ENCODE data around the gene TNIK.

Gene TNIK

DNA sequence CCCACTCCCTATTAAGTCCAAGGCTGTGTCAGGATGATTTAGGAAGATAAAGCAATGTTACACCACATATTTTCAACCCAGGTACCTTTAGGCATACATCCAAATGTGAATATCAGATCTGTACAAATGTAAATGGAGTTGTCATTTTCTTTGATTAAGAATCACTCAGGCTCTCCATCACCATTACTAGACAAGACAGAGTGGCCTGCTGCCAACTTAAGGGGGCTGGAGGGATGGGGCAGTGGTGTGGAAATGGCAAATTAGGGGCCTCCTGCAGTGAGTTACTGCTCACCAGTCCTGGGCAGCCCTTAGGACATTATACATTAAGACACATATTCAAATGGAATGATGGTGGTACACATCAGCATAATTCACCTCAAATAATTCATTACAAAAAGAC lies 211.0 kb downstream of the TNIK start:
- Histone ChIP-seq H3K9me2 (replicated peaks; ENCODE audit: low read depth, low read length) (no peaks in the 10 kb centered on the region), H3K4me2 (ENCODE audit: low read depth, low read length, poor library complexity, severe bottlenecking) (no peak overlapping the region), H3K36me3 (ENCODE audit: insufficient read depth, low read length) (no peaks in the 10 kb centered on the region), H4K20me1 (ENCODE audit: insufficient read depth, low read length, poor library complexity, severe bottlenecking) (no peaks in the 10 kb centered on the region), H3K79me2 (ENCODE audit: insufficient read depth, low read length) (peaks cover 78% of the 10 kb centered on the region), H2AFZ (ENCODE audit: low read length) (no peak overlapping the region), H3K4me3 (ENCODE audit: low read length, poor library complexity, severe bottlenecking) (no peak overlapping the region), H3F3A (ENCODE audit: low read depth) (no peaks in the 10 kb centered on the region), H3K27me3 (ENCODE audit: insufficient read depth, low read length, poor library complexity, severe bottlenecking) (no peaks in the 10 kb centered on the region), H3K9me3 (ENCODE audit: insufficient read depth, low read depth, low read length) (no peaks in the 10 kb centered on the region), H3K4me1 (ENCODE audit: insufficient read depth, low read length, poor library complexity, severe bottlenecking) (peaks cover 61% of the 10 kb centered on the region), H3K9ac (ENCODE audit: low read depth, low read length, poor library complexity, severe bottlenecking) (no peak overlapping the region)
- TF ChIP-seq EZH2phosphoT487 (IDR thresholded peaks at IDR 0.05; ENCODE audit: borderline replicate concordance) = no peak
- TF ChIP-seq CTCF (conservative IDR thresholded peaks at IDR 0.05; ENCODE audit: low read length) = no peak

DNA sequence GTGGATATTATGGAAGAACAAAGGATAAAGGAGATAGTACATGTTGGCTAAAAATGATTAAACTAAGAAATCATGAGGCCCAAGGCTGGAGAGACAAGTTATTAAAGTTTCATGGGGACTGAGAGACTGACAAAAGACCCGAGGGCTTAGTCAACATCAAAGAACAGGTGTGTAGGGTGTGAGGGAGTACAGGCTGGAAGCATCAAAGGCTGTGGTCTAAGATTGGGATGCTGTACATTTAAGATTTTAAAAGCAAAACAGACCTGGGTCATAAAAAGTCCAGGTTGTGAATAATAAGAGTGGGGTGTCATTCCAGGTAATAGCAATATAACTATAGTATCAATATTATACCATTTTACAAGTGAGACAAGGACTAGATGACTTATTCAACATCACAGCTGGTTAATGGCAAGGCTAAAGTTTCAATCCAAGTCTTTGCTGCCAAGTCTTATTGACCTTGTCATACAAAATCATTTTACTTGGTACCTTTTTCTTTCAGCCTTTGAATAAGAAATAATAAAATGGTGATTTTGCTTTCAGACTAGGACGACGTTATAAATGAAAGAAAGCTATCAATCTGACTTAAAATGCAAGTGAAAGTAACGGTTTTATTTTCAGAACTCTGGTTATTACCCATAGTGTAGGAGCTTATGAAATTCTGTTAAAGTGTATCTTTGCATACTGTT lies 211.6 kb downstream of the TNIK start:
- Histone ChIP-seq H3K9ac (ENCODE audit: low read depth, low read length, poor library complexity, severe bottlenecking) (no peak overlapping the region), H4K20me1 (ENCODE audit: insufficient read depth, low read length, poor library complexity, severe bottlenecking) (no peaks in the 10 kb centered on the region), H3K79me2 (ENCODE audit: insufficient read depth, low read length) (peaks cover 71% of the 10 kb centered on the region), H3F3A (ENCODE audit: low read depth) (no peaks in the 10 kb centered on the region), H3K4me3 (ENCODE audit: low read length, poor library complexity, severe bottlenecking) (no peak overlapping the region), H3K27me3 (ENCODE audit: insufficient read depth, low read length, poor library complexity, severe bottlenecking) (no peaks in the 10 kb centered on the region), H2AFZ (ENCODE audit: low read length) (no peak overlapping the region), H3K4me1 (ENCODE audit: insufficient read depth, low read length, poor library complexity, severe bottlenecking) (peaks cover 55% of the 10 kb centered on the region), H3K9me3 (ENCODE audit: insufficient read depth, low read depth, low read length) (no peaks in the 10 kb centered on the region), H3K4me2 (ENCODE audit: low read depth, low read length, poor library complexity, severe bottlenecking) (no peak overlapping the region), H3K9me2 (replicated peaks; ENCODE audit: low read depth, low read length) (no peaks in the 10 kb centered on the region), H3K36me3 (ENCODE audit: insufficient read depth, low read length) (no peaks in the 10 kb centered on the region)
- TF ChIP-seq EZH2phosphoT487 (IDR thresholded peaks at IDR 0.05; ENCODE audit: borderline replicate concordance) (no peak), CTCF (conservative IDR thresholded peaks at IDR 0.05; ENCODE audit: low read length) (no peak)

DNA sequence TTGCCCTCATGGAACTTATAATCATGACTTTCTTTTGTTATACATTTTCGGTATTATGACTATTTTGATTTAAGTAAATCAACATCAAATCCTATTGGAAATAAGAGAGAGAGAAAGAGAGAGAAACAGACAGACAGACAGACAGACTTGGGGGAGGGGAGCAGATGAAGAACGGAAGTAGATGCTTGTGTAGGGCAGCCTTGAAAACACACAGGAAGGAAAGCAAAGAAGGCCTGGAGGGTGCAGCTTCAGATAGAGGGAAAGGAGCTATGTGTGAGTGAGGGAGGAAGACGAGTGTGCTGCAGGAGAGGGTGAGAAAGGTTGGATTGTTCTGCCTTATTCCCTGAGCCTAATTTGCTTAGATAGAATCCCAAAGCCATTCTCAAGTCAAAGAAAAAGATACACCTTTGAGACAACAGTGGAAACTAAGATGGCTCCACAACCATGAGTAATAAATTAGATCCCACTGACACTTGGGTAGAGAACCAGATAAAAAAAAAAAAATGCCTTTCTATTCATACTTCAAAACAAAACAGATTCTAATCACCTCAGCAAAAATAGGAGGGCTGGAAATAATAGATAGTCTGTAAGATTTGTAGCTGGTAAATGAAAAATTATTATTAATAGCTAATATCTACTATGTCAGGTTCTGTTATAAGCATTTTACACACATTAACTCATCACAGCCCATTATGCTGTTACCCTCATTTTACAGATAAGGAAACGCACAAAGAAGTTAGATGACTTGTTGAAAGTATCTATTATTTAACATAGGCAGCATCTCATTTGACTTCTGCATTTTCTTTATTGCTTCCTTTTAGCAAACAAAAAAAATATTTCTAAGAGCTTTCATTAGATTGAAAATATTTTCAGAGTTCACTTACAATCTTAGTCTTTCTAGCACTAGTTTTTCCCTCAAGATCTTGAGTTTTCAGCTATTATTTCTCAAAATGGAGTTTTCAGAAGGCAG lies 214.1 kb downstream of the TNIK start:
- TF ChIP-seq EZH2phosphoT487 (IDR thresholded peaks at IDR 0.05; ENCODE audit: borderline replicate concordance) (no peak), CTCF (conservative IDR thresholded peaks at IDR 0.05; ENCODE audit: low read length) (no peak)
- H3F3A ChIP-seq (ENCODE audit: low read depth) = no peaks in the 10 kb centered on the region
- H3K4me1 ChIP-seq (ENCODE audit: insufficient read depth, low read length, poor library complexity, severe bottlenecking) = peaks cover 43% of the 10 kb centered on the region
- H3K79me2 ChIP-seq (ENCODE audit: insufficient read depth, low read length) = peaks cover 62% of the 10 kb centered on the region
- H3K4me2 ChIP-seq (ENCODE audit: low read depth, low read length, poor library complexity, severe bottlenecking) = peak overlapping the region; percentile 58
- peak overlapping the region; percentile 30 for H3K9ac ChIP-seq (ENCODE audit: low read depth, low read length, poor library complexity, severe bottlenecking)
- H2AFZ ChIP-seq (ENCODE audit: low read length) = no peak overlapping the region
- H3K27me3 ChIP-seq (ENCODE audit: insufficient read depth, low read length, poor library complexity, severe bottlenecking) = no peaks in the 10 kb centered on the region
- no peaks in the 10 kb centered on the region for H3K36me3 ChIP-seq (ENCODE audit: insufficient read depth, low read length)
- H4K20me1 ChIP-seq (ENCODE audit: insufficient read depth, low read length, poor library complexity, severe bottlenecking) = no peaks in the 10 kb centered on the region
- H3K9me3 ChIP-seq (ENCODE audit: insufficient read depth, low read depth, low read length) = no peaks in the 10 kb centered on the region
- H3K4me3 ChIP-seq (ENCODE audit: low read length, poor library complexity, severe bottlenecking) = peak overlapping the region; percentile 4
- no peaks in the 10 kb centered on the region for H3K9me2 ChIP-seq (replicated peaks; ENCODE audit: low read depth, low read length)

All from Loucy (cell line).